ENCODE measurements around the gene OSGEP.

The OSGEP gene

DNA sequence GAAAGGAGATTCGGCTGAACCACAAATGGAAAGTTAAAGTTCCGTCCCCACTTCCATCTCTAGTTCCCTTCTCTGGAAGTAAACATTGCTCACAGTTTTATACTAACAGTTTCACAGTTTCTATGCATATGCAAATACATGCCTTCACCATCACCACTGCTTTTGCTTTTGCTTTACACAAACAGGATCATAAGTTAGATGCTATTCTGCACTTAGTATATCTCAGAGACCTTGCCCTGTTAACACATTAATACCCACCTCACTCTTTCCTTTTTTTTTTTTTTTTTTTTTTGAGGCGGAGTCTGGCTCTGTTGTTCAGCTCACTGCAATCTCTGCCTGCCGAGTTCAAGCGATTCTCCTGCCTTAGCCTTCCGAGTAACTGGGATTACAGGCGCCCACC lies 42.2 kb downstream of the OSGEP start:
- no peak for DNase-seq (ENCODE audit: low spot score)
- TF ChIP-seq, protein P1, sequence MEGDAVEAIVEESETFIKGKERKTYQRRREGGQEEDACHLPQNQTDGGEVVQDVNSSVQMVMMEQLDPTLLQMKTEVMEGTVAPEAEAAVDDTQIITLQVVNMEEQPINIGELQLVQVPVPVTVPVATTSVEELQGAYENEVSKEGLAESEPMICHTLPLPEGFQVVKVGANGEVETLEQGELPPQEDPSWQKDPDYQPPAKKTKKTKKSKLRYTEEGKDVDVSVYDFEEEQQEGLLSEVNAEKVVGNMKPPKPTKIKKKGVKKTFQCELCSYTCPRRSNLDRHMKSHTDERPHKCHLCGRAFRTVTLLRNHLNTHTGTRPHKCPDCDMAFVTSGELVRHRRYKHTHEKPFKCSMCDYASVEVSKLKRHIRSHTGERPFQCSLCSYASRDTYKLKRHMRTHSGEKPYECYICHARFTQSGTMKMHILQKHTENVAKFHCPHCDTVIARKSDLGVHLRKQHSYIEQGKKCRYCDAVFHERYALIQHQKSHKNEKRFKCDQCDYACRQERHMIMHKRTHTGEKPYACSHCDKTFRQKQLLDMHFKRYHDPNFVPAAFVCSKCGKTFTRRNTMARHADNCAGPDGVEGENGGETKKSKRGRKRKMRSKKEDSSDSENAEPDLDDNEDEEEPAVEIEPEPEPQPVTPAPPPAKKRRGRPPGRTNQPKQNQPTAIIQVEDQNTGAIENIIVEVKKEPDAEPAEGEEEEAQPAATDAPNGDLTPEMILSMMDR (conservative IDR thresholded peaks at IDR 0.05; ENCODE audit: low read depth): no peak
- POLR2A ChIA-PET (ENCODE audit: low non-redundant PET): interaction anchor here (1.3 to 1.8 kb wide), 3 partner anchors 11 to 49 kb away, joined by 3 to 9 read pairs (median 6); partner anchors contain the start of genes APEX1, OSGEP and PIP4P1
- CTCF ChIA-PET: interaction anchor here (0.6 kb wide), 1 partner anchor 9 kb away, joined by 7 read pairs; no protein-coding TSS in a partner anchor
- peak overlapping the region; percentile 96 for H3K27ac ChIP-seq

DNA sequence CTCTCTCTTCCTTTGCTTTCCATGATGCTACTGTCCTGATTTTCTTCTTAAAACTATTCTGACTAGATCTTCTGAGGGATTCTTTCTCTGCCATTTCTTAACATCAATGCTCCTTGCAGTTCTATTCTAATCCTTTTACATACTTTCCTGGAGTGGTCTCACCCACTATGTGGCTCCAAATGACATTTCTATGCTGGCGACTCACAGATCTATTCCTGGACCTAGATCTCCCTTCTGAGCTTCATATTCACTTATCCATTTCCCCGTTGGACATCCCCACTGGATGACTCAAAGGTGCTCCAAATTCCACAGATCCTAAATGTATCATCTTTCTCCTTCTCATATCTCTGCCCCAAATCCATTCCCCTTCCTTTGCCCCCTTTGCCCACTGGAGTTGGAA lies 45.4 kb downstream of the OSGEP start:
- H3K27ac ChIP-seq: no peak overlapping the region
- no peak for DNase-seq (ENCODE audit: low spot score)
- ChIA-PET CTCF (no interaction called here), POLR2A (ENCODE audit: low non-redundant PET) (no interaction called here)
- TF ChIP-seq, protein P1 (conservative IDR thresholded peaks at IDR 0.05; ENCODE audit: low read depth): no peak

DNA sequence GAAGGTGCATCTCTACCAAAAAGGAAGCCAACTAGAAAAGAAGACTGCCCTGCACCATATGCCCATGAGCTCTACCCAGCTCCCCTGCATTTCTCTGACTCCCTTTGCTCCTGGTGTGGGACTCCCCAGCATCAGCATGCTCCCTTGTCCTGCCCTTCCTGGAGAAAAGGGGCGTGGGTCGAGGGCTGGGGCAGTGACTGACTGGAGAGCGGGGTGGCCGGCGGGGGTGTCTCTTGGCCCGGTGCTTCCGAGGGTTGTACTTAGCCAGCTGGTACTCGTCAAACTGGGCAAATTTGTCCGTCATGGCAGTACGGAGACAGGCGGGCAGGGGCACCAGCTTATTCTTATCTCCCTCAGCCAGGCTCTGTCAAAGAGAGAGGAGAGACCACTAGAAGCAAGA lies 51.1 kb downstream of the OSGEP start:
- POLR2A ChIA-PET (ENCODE audit: low non-redundant PET): no interaction called here
- no peak for DNase-seq (ENCODE audit: low spot score)
- no peak overlapping the region for H3K27ac ChIP-seq
- CTCF ChIA-PET: interaction anchor here (0.6 kb wide), 1 partner anchor 9 kb away, joined by 7 read pairs; no protein-coding TSS in a partner anchor
- TF ChIP-seq, protein P1 (conservative IDR thresholded peaks at IDR 0.05; ENCODE audit: low read depth): no peak

DNA sequence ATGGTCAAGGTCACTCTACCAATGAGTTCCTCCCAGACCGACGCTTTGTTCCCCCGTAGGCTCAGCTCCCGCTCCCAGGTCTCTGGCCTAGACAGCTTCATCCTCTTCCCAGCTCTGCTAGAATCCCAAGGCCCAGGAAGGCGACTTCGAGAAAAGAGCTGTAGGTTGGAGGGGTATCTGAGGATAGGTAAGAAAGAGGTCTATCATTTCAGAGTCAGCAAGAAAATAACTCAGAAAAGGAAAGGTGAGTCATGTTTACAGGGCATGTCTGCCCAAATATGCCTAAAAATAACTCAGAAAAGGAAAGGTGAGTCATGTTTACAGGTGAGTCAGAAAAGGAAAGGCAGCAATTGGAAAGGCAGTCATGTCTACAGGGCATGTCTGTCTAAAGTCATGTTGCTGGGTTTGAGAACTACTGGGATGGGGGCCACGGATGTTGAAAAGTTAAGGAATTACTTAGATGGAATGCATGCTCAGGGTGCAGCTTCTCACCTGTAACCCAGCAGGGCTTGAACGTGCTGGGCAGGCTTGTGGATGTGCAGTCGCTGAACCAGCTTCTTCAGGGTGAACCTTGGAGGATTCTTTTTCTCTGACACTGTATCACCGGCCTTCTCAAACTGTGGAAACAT lies 53.5 kb downstream of the OSGEP start:
- DNase-seq (ENCODE audit: low spot score): peak; percentile 85
- TF ChIP-seq, protein P1 (conservative IDR thresholded peaks at IDR 0.05; ENCODE audit: low read depth): no peak
- CTCF ChIA-PET: interaction anchor here (0.6 to 1.0 kb wide), 2 partner anchors 15 to 59 kb away, joined by 3 to 4 read pairs; no protein-coding TSS in a partner anchor
- POLR2A ChIA-PET (ENCODE audit: low non-redundant PET): interaction anchor here (0.6 to 1.1 kb wide), 2 partner anchors 12 to 282 kb away, joined by 3 read pairs; partner anchors contain the start of gene TEP1
- peak overlapping the region; percentile 76 for H3K27ac ChIP-seq

DNA sequence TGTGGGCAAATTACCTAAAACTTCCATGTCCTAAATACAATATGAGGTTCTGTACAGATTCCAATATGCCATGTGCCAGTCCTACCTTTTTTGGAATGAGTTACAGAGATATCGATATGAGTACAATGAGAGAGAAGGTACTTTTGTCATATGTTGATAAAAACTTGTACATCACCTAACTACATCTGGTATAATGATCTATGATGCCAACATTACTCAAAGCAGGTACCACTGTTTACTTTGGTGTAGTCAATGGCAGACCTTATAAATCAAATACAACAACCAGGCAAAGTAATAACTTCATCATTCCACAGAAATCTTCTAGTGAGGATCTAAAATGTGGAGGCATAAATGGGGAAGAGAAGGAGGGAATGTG lies 54.0 kb downstream of the OSGEP start:
- CTCF ChIA-PET: no interaction called here
- DNase-seq (ENCODE audit: low spot score): peak; percentile 3
- POLR2A ChIA-PET (ENCODE audit: low non-redundant PET): interaction anchor here (0.6 kb wide), 1 partner anchor 283 kb away, joined by 3 read pairs; no protein-coding TSS in a partner anchor
- TF ChIP-seq, protein P1 (conservative IDR thresholded peaks at IDR 0.05; ENCODE audit: low read depth): no peak
- H3K27ac ChIP-seq: peak overlapping the region; percentile 76

DNA sequence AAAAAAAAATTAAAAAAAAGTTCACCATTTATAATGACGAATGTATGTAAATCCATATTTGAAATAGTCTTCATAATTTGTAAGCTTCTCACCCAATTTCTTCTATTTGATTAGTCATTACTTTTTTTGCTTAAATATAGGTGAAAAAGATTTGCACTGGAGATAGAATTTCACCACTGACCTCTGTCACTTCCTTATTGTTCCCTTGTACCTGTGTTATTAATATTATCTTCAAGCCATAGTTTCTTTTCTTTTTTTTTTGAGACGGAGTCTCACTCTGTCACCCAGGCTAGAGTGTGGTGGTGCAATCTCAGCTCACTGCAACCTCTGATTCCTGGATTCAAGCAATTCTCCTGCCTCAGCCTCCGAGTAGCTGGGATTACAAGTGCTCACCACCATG lies 57.1 kb downstream of the OSGEP start:
- TF ChIP-seq, protein P1 (conservative IDR thresholded peaks at IDR 0.05; ENCODE audit: low read depth): no peak
- CTCF ChIA-PET: no interaction called here

More for the DNA sequence above, 57.1 kb downstream of the OSGEP start:
- no peak overlapping the region for H3K27ac ChIP-seq
- POLR2A ChIA-PET (ENCODE audit: low non-redundant PET): no interaction called here
- no peak for DNase-seq (ENCODE audit: low spot score)

Data from RWPE1 (cell line).